SU-DHL-6 (cell line): ENCODE results near the gene P3H3.

Source experiments
- H2AFZ ChIP-seq: fragments of 200-600 bp; sonication (generic); 2 replicates; pipeline ENCODE4 v1.6.1; 2014; ENCODE audit warnings: low read depth, mild to moderate bottlenecking, moderate library complexity, mixed read lengths, antibody characterized with exemption, low read length; ENCODE audit not compliant: severe bottlenecking
- H3F3A ChIP-seq: fragments of 200-600 bp; shearing (Covaris generic); 2 replicates; pipeline ENCODE4 v1.6.0; 2016; ENCODE audit warnings: antibody characterized with exemption, mild to moderate bottlenecking; ENCODE audit not compliant: insufficient read depth
- H3K27ac ChIP-seq: fragments of 200-600 bp; sonication (generic); 2 replicates; pipeline ENCODE4 v1.5.1; 2016; ENCODE audit warnings: low read depth, mild to moderate bottlenecking, low read length, moderate library complexity, mixed read lengths
- H3K27me3 ChIP-seq: fragments of 200-600 bp; sonication (generic), shearing (Covaris generic); 2 replicates; pipeline ENCODE4 v1.6.0; 2014; ENCODE audit warnings: mild to moderate bottlenecking, low read length
- H3K36me3 ChIP-seq: fragments of 200-600 bp; sonication (generic); 2 replicates; pipeline ENCODE4 v1.6.1; 2014; ENCODE audit warnings: mild to moderate bottlenecking, low read length, mixed read lengths
- H3K4me2 ChIP-seq: fragments of 300-600, 200-600 bp; shearing (Covaris generic), sonication (generic); 2 replicates; pipeline ENCODE4 v1.6.0; 2014; ENCODE audit warnings: low read length, low read depth, mild to moderate bottlenecking; ENCODE audit not compliant: poor library complexity, severe bottlenecking
- H3K4me3 ChIP-seq: fragments of 200-600 bp; sonication (generic); 2 replicates; pipeline ENCODE4 v1.5.1; 2014; ENCODE audit warnings: antibody characterized with exemption, low read length, mild to moderate bottlenecking, mixed read lengths; ENCODE audit not compliant: insufficient read depth, poor library complexity, severe bottlenecking
- H3K79me2 ChIP-seq: fragments of 200-600 bp; sonication (generic); 2 replicates; pipeline ENCODE4 v1.6.1; 2014; ENCODE audit warnings: mild to moderate bottlenecking, low read length, moderate library complexity; ENCODE audit not compliant: insufficient read depth
- H3K9ac ChIP-seq: fragments of 200-600 bp; sonication (generic); 2 replicates; pipeline ENCODE4 v1.7.0; 2014; ENCODE audit warnings: mild to moderate bottlenecking, low read length
- H3K9me2 ChIP-seq: fragments of 200-600 bp; sonication (generic); replicated peaks from 2 replicates; pipeline ENCODE4 v1.6.1; 2014; ENCODE audit warnings: low read length; ENCODE audit not compliant: insufficient read depth
- H3K9me3 ChIP-seq: fragments of 200-600 bp; sonication (generic); 2 replicates; pipeline ENCODE4 v1.6.1; 2014; ENCODE audit warnings: low read length, mixed read lengths; ENCODE audit not compliant: insufficient read depth
- H4K20me1 ChIP-seq: fragments of 200-600 bp; sonication (generic); 2 replicates; pipeline ENCODE4 v1.6.1; 2014; ENCODE audit warnings: low read depth, mild to moderate bottlenecking, antibody characterized with exemption, low read length, moderate library complexity, mixed read lengths
- EZH2phosphoT487 ChIP-seq: fragments of 200-600 bp; sonication (generic), shearing (Covaris generic); conservative IDR thresholded peaks from 2 replicates; pipeline ENCODE4 v1.6.1; 2018; ENCODE audit warnings: mild to moderate bottlenecking, antibody characterized with exemption, low read length, moderate library complexity, mixed read lengths
- TF ChIP-seq, protein P1 (sequence below): fragments of 200-600 bp; sonication (generic); IDR thresholded peaks from one replicate; pipeline ENCODE4 v1.5.1; 2017; ENCODE audit warnings: antibody characterized with exemption, mild to moderate bottlenecking, low read length, moderate library complexity; ENCODE audit not compliant: insufficient read depth, poor library complexity, severe bottlenecking

The P3H3 gene

DNA sequence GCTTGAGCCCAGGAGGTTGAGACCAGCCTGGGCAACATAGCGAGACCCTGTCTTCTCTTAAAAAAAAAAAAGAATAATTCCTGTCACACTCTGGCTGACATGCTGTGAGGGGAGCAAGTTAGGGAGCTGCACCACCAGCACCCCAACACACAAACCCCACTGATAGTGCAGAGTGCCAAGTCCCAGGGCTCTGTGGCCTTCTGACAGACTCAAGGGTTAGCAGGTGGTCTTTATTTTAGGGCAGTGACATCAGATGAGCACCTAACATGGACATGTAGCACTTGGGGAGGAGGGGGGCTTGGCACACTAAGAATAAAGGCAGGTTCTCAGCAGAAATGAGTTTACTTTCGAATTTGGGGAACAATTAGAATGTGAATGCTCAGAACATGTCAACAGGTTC lies 30.6 kb downstream of the P3H3 start:
- Histone ChIP-seq H3K27me3 (no peaks in the 10 kb centered on the region), H3K27ac (no peak overlapping the region), H3K9me2 (no peaks in the 10 kb centered on the region), H4K20me1 (no peaks in the 10 kb centered on the region), H3K79me2 (peaks cover 12% of the 10 kb centered on the region), H3K4me2 (no peak overlapping the region), H3K9me3 (no peaks in the 10 kb centered on the region), H3K36me3 (0 out of 2 replicates have a peak, but pooled peaks cover 5% of the 10 kb centered on the region), H3K4me3 (no peak overlapping the region), H2AFZ (no peak overlapping the region), H3F3A (no peaks in the 10 kb centered on the region), H3K9ac (no peak overlapping the region)
- TF ChIP-seq EZH2phosphoT487, result no peak
- TF ChIP-seq, protein P1, sequence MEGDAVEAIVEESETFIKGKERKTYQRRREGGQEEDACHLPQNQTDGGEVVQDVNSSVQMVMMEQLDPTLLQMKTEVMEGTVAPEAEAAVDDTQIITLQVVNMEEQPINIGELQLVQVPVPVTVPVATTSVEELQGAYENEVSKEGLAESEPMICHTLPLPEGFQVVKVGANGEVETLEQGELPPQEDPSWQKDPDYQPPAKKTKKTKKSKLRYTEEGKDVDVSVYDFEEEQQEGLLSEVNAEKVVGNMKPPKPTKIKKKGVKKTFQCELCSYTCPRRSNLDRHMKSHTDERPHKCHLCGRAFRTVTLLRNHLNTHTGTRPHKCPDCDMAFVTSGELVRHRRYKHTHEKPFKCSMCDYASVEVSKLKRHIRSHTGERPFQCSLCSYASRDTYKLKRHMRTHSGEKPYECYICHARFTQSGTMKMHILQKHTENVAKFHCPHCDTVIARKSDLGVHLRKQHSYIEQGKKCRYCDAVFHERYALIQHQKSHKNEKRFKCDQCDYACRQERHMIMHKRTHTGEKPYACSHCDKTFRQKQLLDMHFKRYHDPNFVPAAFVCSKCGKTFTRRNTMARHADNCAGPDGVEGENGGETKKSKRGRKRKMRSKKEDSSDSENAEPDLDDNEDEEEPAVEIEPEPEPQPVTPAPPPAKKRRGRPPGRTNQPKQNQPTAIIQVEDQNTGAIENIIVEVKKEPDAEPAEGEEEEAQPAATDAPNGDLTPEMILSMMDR, result no peak

DNA sequence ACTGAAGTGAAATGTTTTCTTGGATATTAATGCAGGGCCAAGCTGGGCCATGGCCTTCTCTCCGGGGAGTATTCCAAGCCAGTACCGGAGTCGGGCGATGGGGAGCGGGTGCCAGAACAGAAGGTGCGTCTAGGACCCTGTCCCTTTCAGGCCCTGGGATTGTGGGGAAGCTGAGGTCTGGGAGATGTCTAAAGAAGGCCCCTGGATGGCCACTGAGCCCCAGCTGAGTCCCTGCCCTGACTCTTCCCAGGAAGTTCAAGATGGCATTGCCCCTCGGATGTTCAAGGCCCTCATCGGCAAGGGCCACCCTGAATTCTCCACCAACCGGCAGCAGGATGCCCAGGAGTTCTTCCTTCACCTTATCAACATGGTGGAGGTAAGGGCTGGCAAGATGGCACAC lies 31.9 kb downstream of the P3H3 start:
- no peak overlapping the region for H3K27ac ChIP-seq
- no peak overlapping the region for H3K9ac ChIP-seq
- no peak overlapping the region for H3K4me2 ChIP-seq
- no peaks in the 10 kb centered on the region for H3K27me3 ChIP-seq
- H4K20me1 ChIP-seq, result no peaks in the 10 kb centered on the region
- no peak overlapping the region for H3K4me3 ChIP-seq
- H3K36me3 ChIP-seq, result 0 out of 2 replicates have a peak, but pooled peaks cover 5% of the 10 kb centered on the region
- no peaks in the 10 kb centered on the region for H3F3A ChIP-seq
- H2AFZ ChIP-seq, result no peak overlapping the region
- H3K9me3 ChIP-seq, result no peaks in the 10 kb centered on the region
- H3K79me2 ChIP-seq, result peaks cover under 1% of the 10 kb centered on the region; the same call in 1 of the 2 replicates
- no peaks in the 10 kb centered on the region for H3K9me2 ChIP-seq
- TF ChIP-seq EZH2phosphoT487, result no peak
- TF ChIP-seq, protein P1, result no peak

DNA sequence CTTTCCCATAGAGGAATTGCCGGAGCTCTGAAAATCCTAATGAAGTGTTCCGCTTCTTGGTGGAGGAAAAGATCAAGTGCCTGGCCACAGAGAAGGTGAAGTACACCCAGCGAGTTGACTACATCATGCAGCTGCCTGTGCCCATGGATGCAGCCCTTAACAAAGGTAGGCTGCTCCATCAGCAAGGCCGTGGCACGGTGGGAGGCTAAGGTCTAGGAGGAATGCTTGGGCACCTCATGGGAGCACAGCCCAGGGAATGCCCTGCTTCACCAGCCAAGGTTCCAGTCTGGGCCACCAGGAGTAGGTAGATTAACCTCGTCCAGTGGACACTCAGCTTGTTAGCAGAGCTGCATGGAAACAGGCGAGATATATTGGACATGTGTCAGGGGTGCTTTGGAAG lies 32.7 kb downstream of the P3H3 start:
- H4K20me1 ChIP-seq, result no peaks in the 10 kb centered on the region
- H3K27me3 ChIP-seq, result no peaks in the 10 kb centered on the region
- no peak for TF ChIP-seq EZH2phosphoT487
- TF ChIP-seq, protein P1, result no peak
- H2AFZ ChIP-seq, result no peak overlapping the region
- H3K36me3 ChIP-seq, result 0 out of 2 replicates have a peak, but pooled peaks cover 5% of the 10 kb centered on the region
- H3K9ac ChIP-seq, result no peak overlapping the region
- no peaks in the 10 kb centered on the region for H3K79me2 ChIP-seq
- H3K27ac ChIP-seq, result no peak overlapping the region
- no peaks in the 10 kb centered on the region for H3F3A ChIP-seq
- H3K4me3 ChIP-seq, result no peak overlapping the region
- no peaks in the 10 kb centered on the region for H3K9me2 ChIP-seq
- no peaks in the 10 kb centered on the region for H3K9me3 ChIP-seq
- H3K4me2 ChIP-seq, result no peak overlapping the region
